ENCODE measurements around the gene FAHD2B. TPM values are rescaled to one million over a fixed set of nuclear protein-coding genes. Genes with fewer than 3 reads are reported as not detected.
"Not testable (repeated sequence)": the region's sequence is repeated elsewhere in the genome, so short reads cannot be mapped to it uniquely, and the experiment has no call there.

Gene FAHD2B
- total and polyA plus RNA-seq, 12 donors = 4.0 to 19.2 (median 8.0) TPM

- H3K36me3 ChIP-seq (replicated peaks in 1 of 2); intact Hi-C loops (cut with DNase I); DNase-seq; H3K27me3 ChIP-seq; H3K4me3 ChIP-seq; H3K9me3 ChIP-seq (replicated peaks in 1 of 3); H3K4me1 ChIP-seq (replicated peaks in 1 of 2); H3K27ac ChIP-seq: not testable (repeated sequence)
- WGBS, 4 donors = 90 to 100% (median 93%) methylated on average over 1 to 2 of the region's 7 CpGs; no CpG with 5 or more reads in 1 of the 4 donors
Measured at GRCh38 chr2:97085093-97085492, 9.6 kb downstream of the FAHD2B start.

- H3K36me3 ChIP-seq (replicated peaks in 1 of 2); H3K27ac ChIP-seq; H3K9me3 ChIP-seq (replicated peaks in 1 of 3); intact Hi-C loops (cut with DNase I); H3K4me3 ChIP-seq; H3K27me3 ChIP-seq; DNase-seq; H3K4me1 ChIP-seq (replicated peaks in 1 of 2): not testable (repeated sequence)
- WGBS, 4 donors = 91 to 100% (median 97%) methylated on average over 4 to 7 of the region's 7 CpGs
Measured at GRCh38 chr2:97083516-97083915, 11.2 kb downstream of the FAHD2B start.

DNA sequence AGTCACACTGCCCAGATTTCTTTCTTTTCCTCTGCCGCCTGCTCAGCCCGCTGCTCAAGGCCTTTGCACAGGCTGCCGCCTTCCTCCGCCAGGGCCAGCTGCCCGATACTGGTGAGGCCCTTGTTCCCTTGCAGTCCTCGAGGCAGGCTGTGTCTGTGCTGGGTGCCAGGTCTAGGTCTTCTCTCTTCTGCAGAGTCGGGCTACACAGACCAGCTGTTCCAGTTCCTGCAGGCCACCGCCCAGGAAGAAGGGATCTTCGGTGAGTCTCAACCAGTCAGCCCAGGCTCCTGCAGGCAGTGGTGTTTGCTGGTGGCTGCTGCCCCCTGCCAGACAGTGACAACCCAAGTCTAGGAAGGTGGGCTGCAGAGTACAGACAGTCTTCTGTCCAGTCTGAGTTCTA lies 12.5 kb downstream of the FAHD2B start:
- H3K36me3 ChIP-seq (replicated peaks in 1 of 2); intact Hi-C loops (cut with DNase I); H3K4me1 ChIP-seq (replicated peaks in 1 of 2); H3K4me3 ChIP-seq; H3K27ac ChIP-seq; H3K27me3 ChIP-seq; H3K9me3 ChIP-seq (replicated peaks in 1 of 3); DNase-seq: not testable (repeated sequence)
- WGBS, 4 donors = 20 to 42% (median 39%) methylated on average over 1 to 4 of the region's 9 CpGs; no CpG with 5 or more reads in 1 of the 4 donors

DNA sequence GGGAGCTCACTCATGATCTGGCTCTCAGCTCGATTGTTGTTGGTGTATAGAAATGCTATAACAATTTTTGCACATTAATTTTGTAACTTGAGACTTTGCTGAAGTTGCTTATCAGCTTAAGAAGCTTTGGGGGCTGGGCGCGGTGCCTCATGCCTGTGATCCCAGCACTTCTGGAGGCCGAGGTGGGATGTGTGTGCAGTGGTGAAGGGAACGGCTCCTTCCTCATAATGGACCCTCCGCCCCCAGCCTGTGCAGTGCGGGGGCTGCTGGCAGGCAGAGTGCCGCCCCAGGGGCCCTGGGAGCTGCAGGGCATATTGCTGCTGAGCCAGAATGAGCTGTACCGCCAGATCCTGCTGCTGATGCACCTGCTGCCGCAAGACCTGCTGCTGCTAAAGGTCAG lies 13.8 kb downstream of the FAHD2B start:
- H3K9me3 ChIP-seq (replicated peaks in 1 of 3); H3K36me3 ChIP-seq (replicated peaks in 1 of 2); H3K4me1 ChIP-seq (replicated peaks in 1 of 2); H3K27me3 ChIP-seq; intact Hi-C loops (cut with DNase I); H3K27ac ChIP-seq; H3K4me3 ChIP-seq; DNase-seq: not testable (repeated sequence)
- WGBS, 4 donors = 78 to 90% (median 83%) methylated on average over 4 to 8 of the region's 10 CpGs

GRCh38 chr2:97077213-97077612 lies 17.5 kb downstream of the FAHD2B start:
- H3K27ac ChIP-seq; intact Hi-C loops (cut with DNase I); H3K9me3 ChIP-seq (replicated peaks in 1 of 3); H3K4me1 ChIP-seq (replicated peaks in 1 of 2); H3K4me3 ChIP-seq; DNase-seq; H3K36me3 ChIP-seq (replicated peaks in 1 of 2); H3K27me3 ChIP-seq: not testable (repeated sequence)
- 89 to 95% (median 91%) methylated on average over 8 of the region's 8 CpGs for WGBS, 4 donors

- intact Hi-C loops (cut with DNase I); H3K4me3 ChIP-seq; H3K27me3 ChIP-seq; H3K4me1 ChIP-seq (replicated peaks in 1 of 2); H3K9me3 ChIP-seq (replicated peaks in 1 of 3); DNase-seq; H3K27ac ChIP-seq; H3K36me3 ChIP-seq (replicated peaks in 1 of 2): not testable (repeated sequence)
- WGBS, 4 donors = 65 to 86% (median 80%) methylated on average over 1 to 3 of the region's 3 CpGs
Measured at GRCh38 chr2:97070915-97071314, 23.8 kb downstream of the FAHD2B start.

GRCh38 chr2:97068722-97069121 lies 26.0 kb downstream of the FAHD2B start:
- DNase-seq; H3K36me3 ChIP-seq (replicated peaks in 1 of 2); H3K9me3 ChIP-seq (replicated peaks in 1 of 3); H3K27ac ChIP-seq; H3K27me3 ChIP-seq; H3K4me3 ChIP-seq; intact Hi-C loops (cut with DNase I); H3K4me1 ChIP-seq (replicated peaks in 1 of 2): not testable (repeated sequence)
- WGBS, 4 donors = 14 to 59% (median 35%) methylated on average over 1 to 4 of the region's 5 CpGs

- no peaks in the 10 kb centered on the region for H3K27me3 ChIP-seq
- no peaks in the 10 kb centered on the region for H3K4me1 ChIP-seq (replicated peaks in 1 of 2)
- H3K36me3 ChIP-seq (replicated peaks in 1 of 2) = no peaks in the 10 kb centered on the region
- TF ChIP-seq POLR2A (IDR thresholded peaks at IDR 0.05) = no peak
- TF ChIP-seq CTCF (IDR thresholded peaks at IDR 0.05) = no peak
- H3K9me3 ChIP-seq (replicated peaks in 1 of 3) = no peaks in the 10 kb centered on the region
- no peak overlapping the region for H3K4me3 ChIP-seq
- H3K27ac ChIP-seq = no peak overlapping the region
- WGBS, 4 donors = 46 to 68% (median 59%) methylated on average over 1 of the region's 1 CpG
- DNase-seq = no peak
- intact Hi-C loops (cut with DNase I) = no loop called here
Measured at GRCh38 chr2:97068074-97068473, 26.6 kb downstream of the FAHD2B start.
